DOHH2 (cell line): Measurements from ENCODE around the gene MYEOV.

Experiments
- H3F3A ChIP-seq: fragments of 200-600 bp; sonication (generic), shearing (Covaris generic); 2 replicates; pipeline ENCODE4 v1.6.0; 2016; ENCODE audit warnings: antibody characterized with exemption, mild to moderate bottlenecking; ENCODE audit not compliant: control insufficient read depth, insufficient read depth
- H3K27ac ChIP-seq: fragments of 200-600 bp; sonication (generic); 2 replicates; pipeline ENCODE4 v1.5.1; 2014; ENCODE audit warnings: low read depth, mild to moderate bottlenecking, low read length, moderate library complexity
- H3K27me3 ChIP-seq: fragments of 200-600 bp; sonication (generic); 2 replicates; pipeline ENCODE4 v1.6.1; 2014; ENCODE audit warnings: mild to moderate bottlenecking, low read length, mixed read lengths; ENCODE audit not compliant: control insufficient read depth
- H3K36me3 ChIP-seq: fragments of 200-600 bp; sonication (generic); 2 replicates; pipeline ENCODE4 v1.6.1; 2014; ENCODE audit warnings: mild to moderate bottlenecking, low read length, moderate library complexity, mixed read lengths; ENCODE audit not compliant: control insufficient read depth
- H3K4me1 ChIP-seq: fragments of 200-600 bp; sonication (generic); 2 replicates; pipeline ENCODE4 v1.6.1; 2014; ENCODE audit warnings: mild to moderate bottlenecking, low read length, mixed read lengths; ENCODE audit not compliant: control insufficient read depth
- H3K4me2 ChIP-seq: fragments of 200-600 bp; sonication (generic); 2 replicates; pipeline ENCODE4 v1.6.0; 2014; ENCODE audit warnings: mild to moderate bottlenecking, low read length, moderate library complexity
- H3K4me3 ChIP-seq: fragments of 200-600 bp; sonication (generic); 2 replicates; pipeline ENCODE4 v1.5.1; 2014; ENCODE audit warnings: mild to moderate bottlenecking, low read length, mixed read lengths
- H3K79me2 ChIP-seq: fragments of 200-600 bp; sonication (generic); 2 replicates; pipeline ENCODE4 v1.6.1; 2014; ENCODE audit warnings: mild to moderate bottlenecking, low read length, mixed read lengths; ENCODE audit not compliant: control insufficient read depth
- H3K9me2 ChIP-seq: fragments of 200-600 bp; sonication (generic); replicated peaks from 2 replicates; pipeline ENCODE4 v1.6.1; 2014; ENCODE audit warnings: mild to moderate bottlenecking, low read length, mixed read lengths; ENCODE audit not compliant: control insufficient read depth
- H3K9me3 ChIP-seq: fragments of 200-600 bp; sonication (generic); 2 replicates; pipeline ENCODE4 v1.6.1; 2014; ENCODE audit warnings: antibody characterized with exemption, low read length, mixed read lengths; ENCODE audit not compliant: control insufficient read depth, insufficient read depth
- H4K20me1 ChIP-seq: fragments of 200-600 bp; sonication (generic); 2 replicates; pipeline ENCODE4 v1.6.0; 2014; ENCODE audit warnings: low read depth, mild to moderate bottlenecking, antibody characterized with exemption, low read length, moderate library complexity; ENCODE audit not compliant: control insufficient read depth, insufficient read depth
- EZH2phosphoT487 ChIP-seq: fragments of 200-600 bp; sonication (generic); IDR thresholded peaks from 2 replicates; pipeline ENCODE4 v1.6.1; 2017; ENCODE audit warnings: borderline replicate concordance, mild to moderate bottlenecking, antibody characterized with exemption, low read length, moderate library complexity, mixed read lengths
- TF ChIP-seq, protein P1 (sequence below): fragments of 200-600 bp; sonication (generic); IDR thresholded peaks from one replicate; pipeline ENCODE4 v1.5.1; 2014; ENCODE audit warnings: antibody characterized with exemption, mild to moderate bottlenecking, low read depth, low read length; ENCODE audit not compliant: poor library complexity, severe bottlenecking

MYEOV gene

DNA sequence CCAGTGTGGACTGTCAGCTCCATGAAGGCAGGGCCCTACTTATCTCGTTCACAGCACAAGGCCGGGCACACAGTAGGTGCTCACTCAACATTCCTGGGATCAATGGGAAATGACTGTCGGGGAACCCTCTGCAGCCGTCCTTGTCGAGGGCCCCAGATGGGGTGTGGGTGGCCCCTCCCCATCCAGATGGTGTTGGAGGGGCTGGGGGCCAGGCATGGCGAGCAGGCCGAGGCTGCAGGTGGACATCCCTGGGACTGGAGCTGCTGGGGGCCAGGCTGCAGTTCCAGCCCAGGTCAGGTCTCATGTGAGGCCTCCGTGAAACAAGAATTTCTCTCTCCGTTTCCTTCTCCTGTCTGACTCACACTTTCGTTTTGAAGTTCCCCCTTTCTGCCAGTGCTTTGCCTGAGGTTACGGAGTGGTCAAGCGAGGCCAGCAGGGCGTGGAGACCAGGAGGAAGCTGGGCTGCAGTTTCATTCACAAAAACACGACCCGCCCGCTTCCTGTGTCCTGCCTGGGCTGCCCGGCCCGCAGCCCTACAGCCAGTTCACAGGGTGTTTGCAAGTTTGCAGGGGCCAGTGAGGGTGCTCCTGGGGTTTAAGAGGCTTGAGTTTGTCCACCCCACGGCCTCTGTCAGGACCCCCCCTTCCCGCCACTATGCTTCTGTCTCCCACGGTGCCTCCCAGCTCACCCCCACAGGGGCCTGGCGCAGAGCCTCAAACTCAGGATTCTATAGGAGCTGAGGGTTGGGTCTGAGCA is 4.5 kb downstream of the MYEOV start:
- Histone ChIP-seq H3K4me1 (peaks cover 52% of the 10 kb centered on the region), H3K27ac (peak overlapping the region; percentile 76), H3K79me2 (no peaks in the 10 kb centered on the region), H3K36me3 (no peaks in the 10 kb centered on the region), H3K9me2 (no peaks in the 10 kb centered on the region), H3F3A (peaks cover 15% of the 10 kb centered on the region), H3K9me3 (no peaks in the 10 kb centered on the region), H3K4me3 (peak overlapping the region; percentile 70), H3K27me3 (peaks cover 27% of the 10 kb centered on the region), H3K4me2 (peak overlapping the region; percentile 76), H4K20me1 (peaks cover 11% of the 10 kb centered on the region)
- TF ChIP-seq EZH2phosphoT487: no peak
- TF ChIP-seq, protein P1, sequence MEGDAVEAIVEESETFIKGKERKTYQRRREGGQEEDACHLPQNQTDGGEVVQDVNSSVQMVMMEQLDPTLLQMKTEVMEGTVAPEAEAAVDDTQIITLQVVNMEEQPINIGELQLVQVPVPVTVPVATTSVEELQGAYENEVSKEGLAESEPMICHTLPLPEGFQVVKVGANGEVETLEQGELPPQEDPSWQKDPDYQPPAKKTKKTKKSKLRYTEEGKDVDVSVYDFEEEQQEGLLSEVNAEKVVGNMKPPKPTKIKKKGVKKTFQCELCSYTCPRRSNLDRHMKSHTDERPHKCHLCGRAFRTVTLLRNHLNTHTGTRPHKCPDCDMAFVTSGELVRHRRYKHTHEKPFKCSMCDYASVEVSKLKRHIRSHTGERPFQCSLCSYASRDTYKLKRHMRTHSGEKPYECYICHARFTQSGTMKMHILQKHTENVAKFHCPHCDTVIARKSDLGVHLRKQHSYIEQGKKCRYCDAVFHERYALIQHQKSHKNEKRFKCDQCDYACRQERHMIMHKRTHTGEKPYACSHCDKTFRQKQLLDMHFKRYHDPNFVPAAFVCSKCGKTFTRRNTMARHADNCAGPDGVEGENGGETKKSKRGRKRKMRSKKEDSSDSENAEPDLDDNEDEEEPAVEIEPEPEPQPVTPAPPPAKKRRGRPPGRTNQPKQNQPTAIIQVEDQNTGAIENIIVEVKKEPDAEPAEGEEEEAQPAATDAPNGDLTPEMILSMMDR: no peak

DNA sequence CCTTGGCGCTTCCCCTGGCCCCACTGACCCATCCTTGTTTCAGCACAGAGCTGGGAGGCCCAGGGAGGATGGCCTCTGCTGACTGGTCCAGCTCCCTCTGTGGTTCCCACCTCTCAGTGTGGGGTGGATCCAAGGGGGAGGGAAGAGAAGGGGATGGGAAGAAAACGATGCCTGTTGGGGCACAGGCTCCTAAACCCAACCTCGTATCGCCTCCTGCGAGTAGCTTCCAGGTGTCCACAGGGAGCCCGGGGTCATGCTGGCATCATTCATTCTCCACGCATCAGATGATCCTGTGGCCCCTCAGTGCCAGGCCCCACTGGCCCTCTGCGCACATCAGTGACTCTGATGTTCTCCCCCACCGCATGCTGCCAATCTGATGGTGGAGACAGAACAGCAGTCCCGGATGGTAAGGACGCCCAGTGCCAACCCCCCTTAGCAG is 5.1 kb downstream of the MYEOV start:
- Histone ChIP-seq H4K20me1 (peaks cover 11% of the 10 kb centered on the region), H3K4me1 (peaks cover 46% of the 10 kb centered on the region), H3K4me2 (peak overlapping the region; percentile 76; the same call in 1 of the 2 replicates), H3K4me3 (no peak overlapping the region), H3K27me3 (peaks cover 27% of the 10 kb centered on the region), H3K27ac (no peak overlapping the region), H3F3A (peaks cover 15% of the 10 kb centered on the region), H3K9me3 (no peaks in the 10 kb centered on the region), H3K79me2 (no peaks in the 10 kb centered on the region), H3K36me3 (no peaks in the 10 kb centered on the region), H3K9me2 (no peaks in the 10 kb centered on the region)
- TF ChIP-seq, protein P1: no peak
- TF ChIP-seq EZH2phosphoT487: no peak

DNA sequence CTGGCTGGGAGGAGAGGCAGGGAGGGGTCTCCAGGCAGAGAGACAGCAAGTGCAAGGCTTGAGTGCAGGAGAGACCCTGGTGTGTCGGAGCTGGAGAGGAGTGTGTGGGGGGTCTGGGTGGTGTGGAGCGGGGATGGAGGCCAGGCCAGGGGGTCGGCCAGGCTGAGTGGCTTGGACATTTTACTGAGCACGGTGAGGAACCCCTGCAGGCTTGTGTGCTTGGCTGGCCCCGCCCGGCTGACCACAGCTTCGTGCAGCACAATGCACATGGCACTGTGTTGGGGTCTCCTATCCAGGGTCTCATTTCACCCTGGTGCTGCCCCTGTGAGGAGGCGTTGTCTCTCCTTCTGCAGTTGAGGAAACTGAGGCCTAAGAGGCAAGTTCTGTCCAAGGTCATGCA is 5.6 kb downstream of the MYEOV start:
- Histone ChIP-seq H3K4me1 (peaks cover 41% of the 10 kb centered on the region), H3K9me3 (no peaks in the 10 kb centered on the region), H3K79me2 (no peaks in the 10 kb centered on the region), H3K27ac (no peak overlapping the region), H3K27me3 (peaks cover 27% of the 10 kb centered on the region), H3K36me3 (no peaks in the 10 kb centered on the region), H3K9me2 (no peaks in the 10 kb centered on the region), H3F3A (peaks cover 15% of the 10 kb centered on the region), H3K4me3 (no peak overlapping the region), H3K4me2 (no peak overlapping the region), H4K20me1 (peaks cover 11% of the 10 kb centered on the region)
- no peak for TF ChIP-seq EZH2phosphoT487
- TF ChIP-seq, protein P1: no peak
